ENCODE results near the gene AQP11. TPM values are rescaled to one million over a fixed set of nuclear protein-coding genes. Genes with fewer than 3 reads are reported as not detected.

Gene AQP11
- total and polyA plus RNA-seq, 2 donors (not counting 3 experiments of a cell fraction or from before 2014, with no cell fraction given) = 0.22 to 0.55 TPM

DNA sequence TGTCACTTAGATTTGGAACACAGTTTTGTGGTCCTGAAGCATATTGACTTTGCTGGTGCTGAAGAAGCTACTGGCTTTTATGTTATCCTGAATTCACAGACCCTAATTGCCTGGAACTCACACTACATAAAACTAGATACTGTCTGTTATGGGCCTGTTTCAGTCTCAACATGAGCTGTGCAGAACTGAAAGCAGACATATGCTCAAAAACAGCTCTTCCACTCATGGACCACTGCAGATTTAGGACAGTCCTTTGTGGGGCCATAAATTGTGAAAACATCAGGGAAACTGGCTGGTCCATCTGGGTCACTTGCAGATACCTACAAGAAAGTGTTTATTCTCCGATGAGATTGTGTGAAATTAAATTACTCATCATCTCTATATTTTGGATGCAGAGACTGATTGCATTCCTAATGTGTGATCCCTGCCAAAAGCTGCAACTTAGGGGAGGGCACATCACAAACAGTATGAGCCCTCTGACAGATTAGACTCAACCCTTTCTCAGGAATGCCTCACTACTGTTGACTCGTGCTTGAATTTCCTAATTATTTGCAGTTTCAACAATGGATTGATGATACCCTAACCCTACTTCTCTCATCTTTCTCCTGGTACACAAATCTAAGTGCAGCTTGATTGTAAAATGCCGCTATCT lies 58.0 kb downstream of the AQP11 start:
- no peaks in the 10 kb centered on the region for H3K27me3 ChIP-seq (ENCODE audit: control insufficient read depth in 2 of 2, insufficient read depth in 2 of 2, low read length in 2 of 2)
- TF ChIP-seq GATA2 (IDR thresholded peaks at IDR 0.05; ENCODE audit: insufficient read depth, insufficient read length, low read depth, low read length) = no peak
- TF ChIP-seq, protein P1, sequence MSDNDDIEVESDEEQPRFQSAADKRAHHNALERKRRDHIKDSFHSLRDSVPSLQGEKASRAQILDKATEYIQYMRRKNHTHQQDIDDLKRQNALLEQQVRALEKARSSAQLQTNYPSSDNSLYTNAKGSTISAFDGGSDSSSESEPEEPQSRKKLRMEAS (IDR thresholded peaks at IDR 0.05; ENCODE audit: insufficient read depth, insufficient read length) = no peak
- DNase-seq (ENCODE audit: low read depth, low spot score) (no peak), FAIRE-seq (no peak)
- no peak overlapping the region for H3K4me3 ChIP-seq (replicated peaks in 1 of 3; ENCODE audit: insufficient read depth in 1 of 3, low read depth in 1 of 3, low read length in 3 of 3)
- H3K9me1 ChIP-seq (replicated peaks; ENCODE audit: control insufficient read depth, extremely low read depth, insufficient read depth, low read length) = no peaks in the 10 kb centered on the region
- ChIA-PET POLR2A (no interaction called here), CTCF (interaction anchor here (1.4 kb wide), 1 partner anchor 398 kb away, joined by 3 read pairs; no protein-coding TSS in a partner anchor)
- H3K79me2 ChIP-seq (ENCODE audit: control insufficient read depth, insufficient read depth, low read length) = no peaks in the 10 kb centered on the region
- H3K4me1 ChIP-seq (ENCODE audit: control insufficient read depth, extremely low read depth, insufficient read depth, low read length) = no peaks in the 10 kb centered on the region
- dilution Hi-C loops (cut with MboI; ENCODE audit: extremely low pct_ligation_motif_present, low sequenced_read_pairs) (no loop called here), intact Hi-C loops (cut with micrococcal nuclease) (no loop called here)
- H3K27ac ChIP-seq (ENCODE audit: insufficient read depth, low read depth, low read length) = no peak overlapping the region
- no TSS peak for BruUV-seq (replicated peaks)
- no peak overlapping the region for H2AFZ ChIP-seq (ENCODE audit: low read depth, low read length)
- no peaks in the 10 kb centered on the region for H3K36me3 ChIP-seq (ENCODE audit: control insufficient read depth in 2 of 2, extremely low read depth in 1 of 2, insufficient read depth in 2 of 2, low read length in 2 of 2)
- H3K9ac ChIP-seq (replicated peaks; ENCODE audit: extremely low read depth, insufficient read depth, low read length) = no peak overlapping the region
- H4K20me1 ChIP-seq (replicated peaks; ENCODE audit: control insufficient read depth, extremely low read depth, insufficient read depth, low read length) = no peaks in the 10 kb centered on the region
- no peaks in the 10 kb centered on the region for H3K9me3 ChIP-seq (replicated peaks; ENCODE audit: control insufficient read depth, insufficient read depth, low read length)
- no peak overlapping the region for H3K4me2 ChIP-seq (ENCODE audit: insufficient read depth, low read length)

DNA sequence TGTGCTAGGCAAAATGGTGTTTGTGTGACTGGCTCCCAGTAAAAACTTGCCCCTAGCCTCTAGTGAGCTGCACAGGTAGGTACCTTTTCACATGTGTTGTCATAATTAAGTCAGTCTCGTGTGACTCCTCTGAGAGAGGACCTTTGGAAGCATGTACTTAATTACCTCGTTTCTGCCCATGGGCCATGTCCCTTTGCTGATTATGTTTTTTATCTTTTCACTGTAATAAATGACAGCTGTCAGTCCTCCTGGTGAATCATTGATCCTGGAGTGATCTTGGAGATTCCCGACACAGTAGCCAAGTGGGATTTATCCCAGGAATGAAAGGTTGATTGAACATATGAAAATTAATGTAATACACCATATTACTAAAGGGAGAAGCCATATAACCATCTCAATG lies 60.4 kb downstream of the AQP11 start:
- H3K79me2 ChIP-seq (ENCODE audit: control insufficient read depth, insufficient read depth, low read length) = no peaks in the 10 kb centered on the region
- no peak overlapping the region for H3K27ac ChIP-seq (ENCODE audit: insufficient read depth, low read depth, low read length)
- H3K27me3 ChIP-seq (ENCODE audit: control insufficient read depth in 2 of 2, insufficient read depth in 2 of 2, low read length in 2 of 2) = no peaks in the 10 kb centered on the region
- no peaks in the 10 kb centered on the region for H3K9me3 ChIP-seq (replicated peaks; ENCODE audit: control insufficient read depth, insufficient read depth, low read length)
- H3K9me1 ChIP-seq (replicated peaks; ENCODE audit: control insufficient read depth, extremely low read depth, insufficient read depth, low read length) = no peaks in the 10 kb centered on the region
- H3K4me2 ChIP-seq (ENCODE audit: insufficient read depth, low read length) = no peak overlapping the region
- no peak overlapping the region for H2AFZ ChIP-seq (ENCODE audit: low read depth, low read length)
- BruUV-seq (replicated peaks) = no TSS peak
- FAIRE-seq (no peak), DNase-seq (ENCODE audit: low read depth, low spot score) (no peak)
- ChIA-PET POLR2A (no interaction called here), CTCF (interaction anchor here (1.5 to 1.6 kb wide), 2 partner anchors 9 kb away, joined by 5 read pairs; no protein-coding TSS in a partner anchor)
- H3K4me1 ChIP-seq (ENCODE audit: control insufficient read depth, extremely low read depth, insufficient read depth, low read length) = no peaks in the 10 kb centered on the region
- dilution Hi-C loops (cut with MboI; ENCODE audit: extremely low pct_ligation_motif_present, low sequenced_read_pairs) (no loop called here), intact Hi-C loops (cut with micrococcal nuclease) (no loop called here)
- no peaks in the 10 kb centered on the region for H4K20me1 ChIP-seq (replicated peaks; ENCODE audit: control insufficient read depth, extremely low read depth, insufficient read depth, low read length)
- H3K9ac ChIP-seq (replicated peaks; ENCODE audit: extremely low read depth, insufficient read depth, low read length) = no peak overlapping the region
- no peaks in the 10 kb centered on the region for H3K36me3 ChIP-seq (ENCODE audit: control insufficient read depth in 2 of 2, extremely low read depth in 1 of 2, insufficient read depth in 2 of 2, low read length in 2 of 2)
- H3K4me3 ChIP-seq (replicated peaks in 1 of 3; ENCODE audit: insufficient read depth in 1 of 3, low read depth in 1 of 3, low read length in 3 of 3) = no peak overlapping the region
- TF ChIP-seq GATA2 (IDR thresholded peaks at IDR 0.05; ENCODE audit: insufficient read depth, insufficient read length, low read depth, low read length) (no peak), JUN (IDR thresholded peaks at IDR 0.05; ENCODE audit: borderline replicate concordance, insufficient read depth, insufficient read length, low read depth) (no peak), MYC (IDR thresholded peaks at IDR 0.05; ENCODE audit: low read depth, low read length) (no peak), FOS (IDR thresholded peaks at IDR 0.05; ENCODE audit: borderline replicate concordance, insufficient read depth, low read length) (no peak), EZH2 (IDR thresholded peaks at IDR 0.05; ENCODE audit: borderline replicate concordance, low read depth, low read length, severe bottlenecking) (no peak), POLR2AphosphoS5 (IDR thresholded peaks at IDR 0.05; ENCODE audit: insufficient read depth, low read depth, low read length) (no peak)
- TF ChIP-seq, protein P2, sequence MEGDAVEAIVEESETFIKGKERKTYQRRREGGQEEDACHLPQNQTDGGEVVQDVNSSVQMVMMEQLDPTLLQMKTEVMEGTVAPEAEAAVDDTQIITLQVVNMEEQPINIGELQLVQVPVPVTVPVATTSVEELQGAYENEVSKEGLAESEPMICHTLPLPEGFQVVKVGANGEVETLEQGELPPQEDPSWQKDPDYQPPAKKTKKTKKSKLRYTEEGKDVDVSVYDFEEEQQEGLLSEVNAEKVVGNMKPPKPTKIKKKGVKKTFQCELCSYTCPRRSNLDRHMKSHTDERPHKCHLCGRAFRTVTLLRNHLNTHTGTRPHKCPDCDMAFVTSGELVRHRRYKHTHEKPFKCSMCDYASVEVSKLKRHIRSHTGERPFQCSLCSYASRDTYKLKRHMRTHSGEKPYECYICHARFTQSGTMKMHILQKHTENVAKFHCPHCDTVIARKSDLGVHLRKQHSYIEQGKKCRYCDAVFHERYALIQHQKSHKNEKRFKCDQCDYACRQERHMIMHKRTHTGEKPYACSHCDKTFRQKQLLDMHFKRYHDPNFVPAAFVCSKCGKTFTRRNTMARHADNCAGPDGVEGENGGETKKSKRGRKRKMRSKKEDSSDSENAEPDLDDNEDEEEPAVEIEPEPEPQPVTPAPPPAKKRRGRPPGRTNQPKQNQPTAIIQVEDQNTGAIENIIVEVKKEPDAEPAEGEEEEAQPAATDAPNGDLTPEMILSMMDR (IDR thresholded peaks at IDR 0.05; ENCODE audit: extremely low read depth in 1 of 2, insufficient read depth in 1 of 2, low read depth in 1 of 2, low read length in 2 of 2) = no peak

All from endothelial cell of umbilical vein (primary cell).